Measurements from ENCODE around the gene IMP4.
A peak's percentile ranks its signal among the peaks of the same experiment; 100 is the strongest.

IMP4 gene

GRCh38 chr2:130375291-130376266 lies 32.9 kb downstream of the IMP4 start:
- H3K4me3 ChIP-seq (ENCODE audit: low read depth, low read length): no peak overlapping the region

DNA sequence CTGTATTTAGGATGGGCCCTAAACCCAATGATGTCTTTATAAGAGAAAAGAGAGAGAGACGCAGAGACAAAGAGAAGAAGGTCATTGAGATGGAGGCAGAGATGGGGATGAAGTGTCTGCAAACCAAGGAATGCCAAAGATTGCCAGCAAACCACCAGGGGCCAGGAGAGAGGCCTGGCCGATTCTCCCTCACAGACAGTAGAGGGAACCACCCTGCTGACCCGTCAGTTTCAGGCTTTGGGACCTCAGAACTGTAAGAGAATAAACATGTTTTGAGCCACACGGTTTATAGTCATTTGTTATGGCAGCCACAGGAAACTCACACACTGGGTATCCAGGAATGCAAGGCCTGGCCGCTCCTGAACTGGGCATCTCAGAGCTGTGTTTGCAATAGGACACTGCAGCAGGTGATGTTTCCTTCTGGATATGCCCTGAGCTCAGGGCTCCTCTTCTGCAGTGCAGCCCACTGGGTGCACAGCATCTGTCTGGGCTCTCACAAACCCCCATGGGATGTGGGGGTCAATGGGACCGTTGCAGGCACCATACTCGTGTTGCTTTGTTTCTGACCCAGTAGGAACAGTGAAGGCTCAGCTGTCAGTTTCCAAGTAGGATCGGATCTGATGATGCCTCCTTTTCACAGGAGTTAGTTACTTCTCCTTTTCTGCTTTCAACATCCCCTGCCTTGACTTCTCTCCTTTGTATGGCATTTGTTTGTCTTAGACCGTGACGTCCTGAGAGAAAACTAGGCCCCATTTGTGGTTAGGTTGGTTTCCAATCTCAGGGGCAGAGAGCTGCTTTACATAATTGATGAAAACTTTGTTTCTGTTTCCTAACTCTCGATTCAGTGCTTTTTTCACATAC lies 34.0 kb downstream of the IMP4 start:
- no peak overlapping the region for H3K4me3 ChIP-seq (ENCODE audit: low read depth, low read length)

DNA sequence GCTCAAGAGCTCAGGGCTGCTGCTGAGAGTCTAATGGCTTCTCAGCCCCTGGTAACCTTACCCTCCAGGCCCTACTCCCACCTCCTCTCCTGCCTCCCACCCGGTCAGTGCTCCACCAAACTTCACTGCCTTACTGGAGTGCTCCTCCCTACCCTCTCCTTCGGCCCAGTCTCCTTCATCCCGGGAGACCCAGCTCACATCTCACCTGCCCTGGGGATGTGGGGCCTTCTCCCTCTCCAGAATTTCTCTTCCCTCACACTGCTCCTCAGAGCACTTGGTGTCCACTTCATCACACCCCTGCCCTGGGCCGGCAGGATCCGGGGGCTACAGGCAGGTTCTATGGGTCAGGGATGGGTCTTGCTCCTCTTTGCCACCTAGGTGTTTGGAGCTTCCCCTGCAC lies 34.8 kb downstream of the IMP4 start:
- H3K4me3 ChIP-seq (ENCODE audit: low read depth, low read length): no peak overlapping the region

- H3K4me3 ChIP-seq (ENCODE audit: low read depth, low read length): no peak overlapping the region
Observed at GRCh38 chr2:130378206-130378897, 35.7 kb downstream of the IMP4 start.

GRCh38 chr2:130378898-130379214 lies 36.2 kb downstream of the IMP4 start:
- H3K4me3 ChIP-seq (ENCODE audit: low read depth, low read length): no peak overlapping the region

- no peak overlapping the region for H3K4me3 ChIP-seq (ENCODE audit: low read depth, low read length)
Observed at GRCh38 chr2:130380096-130380934, 37.6 kb downstream of the IMP4 start.

DNA sequence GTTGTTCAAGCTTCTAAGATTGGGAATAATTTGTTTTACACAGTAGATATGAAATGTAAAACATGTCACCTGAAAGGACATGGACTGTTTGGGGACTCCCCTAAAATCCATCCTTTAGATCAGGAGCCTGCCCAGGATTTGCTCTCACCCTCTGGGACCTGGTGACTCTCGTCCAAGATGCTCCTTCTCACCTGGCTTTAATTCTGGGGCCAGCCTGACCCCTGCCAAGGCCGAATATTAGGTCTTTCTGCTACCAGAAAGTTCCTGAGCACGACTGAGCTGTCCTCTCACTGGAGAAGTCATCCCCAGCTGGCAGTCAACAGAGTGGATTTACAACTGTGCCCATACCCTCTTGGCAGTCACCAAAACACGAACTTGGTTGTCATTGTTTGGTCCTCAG lies 38.4 kb downstream of the IMP4 start:
- no peak overlapping the region for H3K4me3 ChIP-seq (ENCODE audit: low read depth, low read length)

DNA sequence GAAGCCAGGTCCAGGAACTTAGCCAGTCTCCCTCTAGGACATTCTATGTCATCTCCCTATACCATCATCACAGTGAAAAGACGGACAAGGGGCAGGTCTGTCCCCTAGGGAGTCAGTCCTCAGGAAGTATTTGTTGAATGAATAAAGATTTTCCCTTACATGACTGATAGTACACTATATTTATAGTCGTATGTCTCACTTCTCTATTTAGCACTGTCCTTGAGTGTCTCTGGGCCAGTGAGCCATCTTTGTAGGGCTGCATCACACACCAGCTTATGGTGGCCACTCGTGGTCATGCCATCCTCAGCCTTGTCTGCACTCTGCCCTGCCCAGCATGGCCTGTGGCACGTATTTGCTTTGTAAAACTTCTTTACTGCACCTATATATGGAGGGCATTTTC lies 38.9 kb downstream of the IMP4 start:
- H3K4me3 ChIP-seq (ENCODE audit: low read depth, low read length): no peak overlapping the region

DNA sequence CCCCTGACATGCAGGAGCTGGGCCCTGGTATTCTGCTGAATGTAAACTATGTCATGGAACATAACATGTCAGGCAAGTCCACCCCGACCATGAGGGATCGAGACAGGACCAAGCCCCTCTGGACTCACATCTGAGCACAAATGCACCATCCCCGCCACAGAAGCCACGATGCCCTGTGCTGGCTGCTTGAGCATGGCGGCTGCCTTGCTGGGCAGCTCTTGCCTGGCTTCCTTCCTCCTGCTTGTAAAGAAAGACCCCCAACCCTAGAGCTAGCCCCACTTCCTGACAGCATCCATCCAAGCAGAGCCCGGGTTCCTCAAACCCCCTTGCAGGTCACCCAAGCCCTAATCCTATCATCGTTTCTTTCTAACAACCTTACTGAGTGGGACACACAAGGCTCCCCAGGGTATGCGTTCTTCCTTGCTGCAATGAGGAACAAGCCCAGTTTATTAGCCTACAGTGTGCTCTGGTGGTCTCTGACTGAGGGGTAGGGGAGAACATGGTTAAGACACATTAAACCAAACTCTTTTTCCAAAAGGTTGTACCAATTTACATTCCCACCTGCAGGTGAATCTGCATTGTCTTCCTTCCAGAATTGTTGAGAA lies 39.7 kb downstream of the IMP4 start:
- no peak overlapping the region for H3K4me3 ChIP-seq (ENCODE audit: low read depth, low read length)

- H3K4me3 ChIP-seq (ENCODE audit: low read depth, low read length): no peak overlapping the region
Observed at GRCh38 chr2:130385709-130386108, 43.0 kb downstream of the IMP4 start.

DNA sequence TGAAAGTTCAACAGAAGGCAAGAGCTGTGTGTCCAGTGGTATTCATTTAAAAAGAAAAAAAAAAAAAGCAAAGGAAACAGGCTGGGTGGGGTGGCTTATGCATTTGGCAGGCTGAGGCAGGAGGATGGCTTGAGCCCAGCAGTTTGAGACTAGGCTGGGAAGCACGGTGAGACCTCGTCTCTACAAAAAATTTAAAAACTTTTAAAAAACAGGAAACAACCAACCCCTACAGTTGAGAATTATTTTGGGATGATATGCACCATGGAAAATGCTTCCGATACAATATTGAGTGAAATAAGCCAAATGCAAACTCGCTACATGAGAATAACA lies 44.3 kb downstream of the IMP4 start:
- no peak overlapping the region for H3K4me3 ChIP-seq (ENCODE audit: low read depth, low read length)

DNA sequence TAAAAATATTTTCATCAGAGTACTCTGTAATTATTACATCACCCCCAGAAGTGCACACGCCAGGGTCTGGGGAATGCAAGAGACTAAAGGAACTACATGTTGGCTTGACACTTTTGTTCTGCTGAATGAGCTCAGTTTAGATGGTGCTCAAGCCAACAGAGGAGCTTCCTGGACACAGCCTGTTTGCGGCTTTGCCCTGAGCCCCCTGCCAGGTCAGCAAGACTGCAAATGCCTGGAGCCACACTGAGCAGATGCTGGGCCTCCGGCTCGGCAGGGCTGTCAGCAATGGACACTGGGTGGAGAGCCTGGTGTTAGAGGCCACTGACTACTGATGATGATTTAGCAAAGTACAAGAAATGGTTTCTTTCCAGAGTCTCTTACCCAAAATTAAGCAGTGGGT lies 45.1 kb downstream of the IMP4 start:
- no peak overlapping the region for H3K4me3 ChIP-seq (ENCODE audit: low read depth, low read length)

GRCh38 chr2:130388221-130388907 lies 45.7 kb downstream of the IMP4 start:
- no peak overlapping the region for H3K4me3 ChIP-seq (ENCODE audit: low read depth, low read length)

DNA sequence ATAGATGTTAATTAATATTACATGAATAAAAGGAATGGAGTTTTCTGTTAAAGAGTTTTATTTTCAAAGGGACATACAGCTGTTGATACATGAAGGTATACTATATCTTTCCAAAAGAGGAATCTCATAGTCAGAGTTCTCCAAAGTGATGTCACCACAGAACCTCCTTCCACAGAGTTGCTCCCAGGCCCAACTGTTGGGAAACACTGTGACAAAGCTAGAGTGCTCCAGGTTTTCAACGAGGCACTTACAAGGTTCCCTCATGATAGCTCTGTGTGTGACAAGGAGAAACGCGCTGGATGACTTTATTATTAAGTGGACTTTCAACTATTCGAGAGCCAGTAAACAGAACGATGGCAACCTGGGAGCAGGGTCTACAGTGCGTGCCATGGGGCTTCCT lies 46.7 kb downstream of the IMP4 start:
- H3K4me3 ChIP-seq (ENCODE audit: low read depth, low read length): no peak overlapping the region

DNA sequence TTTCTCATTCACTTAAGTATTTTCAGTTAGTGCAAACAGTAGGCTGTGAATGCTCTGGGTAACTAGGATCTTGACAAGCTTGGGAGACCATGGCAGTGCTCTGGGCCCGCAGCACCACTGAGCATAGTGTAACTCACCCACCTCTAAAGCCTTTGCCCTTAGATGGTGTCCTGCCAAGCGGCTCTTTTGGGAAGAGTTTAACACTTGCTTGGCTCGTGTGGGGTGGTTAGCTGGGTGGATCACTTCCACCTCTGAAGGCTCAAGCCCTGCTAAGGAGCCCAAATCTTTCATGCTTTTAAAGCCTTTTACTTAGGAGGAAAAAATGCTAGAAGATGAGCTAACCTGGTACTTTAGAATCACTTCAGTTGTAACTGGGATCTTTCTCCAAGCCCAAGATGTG lies 47.1 kb downstream of the IMP4 start:
- H3K4me3 ChIP-seq (ENCODE audit: low read depth, low read length): no peak overlapping the region

GRCh38 chr2:130390460-130391057 lies 47.9 kb downstream of the IMP4 start:
- peak overlapping the region; percentile 53 for H3K4me3 ChIP-seq (ENCODE audit: low read depth, low read length)

GRCh38 chr2:130391058-130391871 lies 48.6 kb downstream of the IMP4 start:
- peak overlapping the region; percentile 53 for H3K4me3 ChIP-seq (ENCODE audit: low read depth, low read length)

GRCh38 chr2:130391872-130392670 lies 49.4 kb downstream of the IMP4 start:
- H3K4me3 ChIP-seq (ENCODE audit: low read depth, low read length): peak overlapping the region; percentile 53
